HepG2 (cell line): ENCODE data around the gene KIAA1328. TPM values are rescaled to one million over a fixed set of nuclear protein-coding genes. Genes with fewer than 3 reads are reported as not detected.

ENCODE experiments used
- ATAC-seq: fragments of 200-7000 bp; cut with Tn5 transposase; 3 replicates; pipeline ENCODE4 v1.9.1; 2020; ENCODE audit warnings: mild to moderate bottlenecking, moderate library complexity
- BruUV-seq: library from RNA; stranded (reverse); fragments of 400-500 nt; replicated peaks from 2 replicates; lab custom pipeline; 2021; lab: Mats Ljungman, UMichigan
- CTCF ChIA-PET: fragments of 300-600 bp; formaldehyde crosslinking; extraction: SDS; loops from one replicate; lab custom pipeline; 2021; ENCODE audit warnings: low total read pairs, inconsistent platforms, low intra/inter-chr PET ratio; lab: Yijun Ruan, JAX
- POLR2A ChIA-PET: fragments of 350-600 bp; sonication (Branson Sonifier 250); formaldehyde crosslinking; loops from one replicate; lab custom pipeline; 2020; ENCODE audit warnings: antibody characterized with exemption, inconsistent platforms; lab: Yijun Ruan, JAX
- DNase-seq: peaks from one replicate; pipeline ENCODE4 v3.0.0-alpha.2; 2015; ENCODE audit warnings: low spot score
- FAIRE-seq: peaks from 3 replicates; lab custom pipeline; 2011; peaks lifted over from hg19 to GRCh38; lab: Jason Lieb, UNC
- H2AFZ ChIP-seq: one replicate; pipeline ENCODE4 v1.6.1; 2011; ENCODE audit warnings: low read length, inconsistent platforms
- H3K27ac ChIP-seq: fragments of 300-600 bp; 3 replicates; pipeline ENCODE4 v1.8.0; 2011; ENCODE audit warnings: mixed run types, mild to moderate bottlenecking, mixed read lengths, low read length, inconsistent platforms; ENCODE audit not compliant: insufficient read depth; ENCODE audit errors: extremely low read length
- H3K27me3 ChIP-seq, 2 experiments: fragments of 200-600 bp in 1 of 2; 2 replicates in 1 of 2; 3 replicates in 1 of 2; pipeline versions ENCODE4 v1.6.0 to v1.8.0; 2011; ENCODE audit warnings: low read length in 2 of 2, mild to moderate bottlenecking in 2 of 2, moderate library complexity in 2 of 2, inconsistent platforms in 1 of 2; ENCODE audit not compliant: insufficient read depth in 2 of 2, control insufficient read depth in 1 of 2
- H3K36me3 ChIP-seq, 2 experiments: fragments of 200-600 bp in 1 of 2; replicated peaks in 1 of 2; 2 replicates in 1 of 2; 3 replicates in 1 of 2; pipeline versions ENCODE4 v1.5.1 to v1.8.0; 2011; ENCODE audit warnings: low read length in 2 of 2, inconsistent platforms in 1 of 2; ENCODE audit not compliant: insufficient read depth in 2 of 2, control insufficient read depth in 1 of 2
- H3K4me1 ChIP-seq: 2 replicates; pipeline ENCODE4 v1.5.1; 2012; ENCODE audit warnings: low read length, inconsistent platforms; ENCODE audit not compliant: insufficient read depth
- H3K4me2 ChIP-seq: 2 replicates; pipeline ENCODE4 v1.6.0; 2011; ENCODE audit warnings: low read depth, low read length, inconsistent platforms
- H3K4me3 ChIP-seq, 3 experiments: fragments of 200-600 bp in 1 of 3; sonication (generic), shearing (Covaris generic) in 1 of 3; replicated peaks in 1 of 3; 2 replicates each; pipeline ENCODE4 v1.5.1; 2011 to 2016; ENCODE audit warnings: low read length in 3 of 3, inconsistent platforms in 2 of 3, low read depth in 2 of 3, mild to moderate bottlenecking in 2 of 3, control low read depth in 1 of 3, mixed read lengths in 1 of 3; ENCODE audit not compliant: insufficient read depth in 1 of 3
- H3K79me2 ChIP-seq: one replicate; pipeline ENCODE4 v1.6.1; 2011; ENCODE audit warnings: low read length, inconsistent platforms; ENCODE audit not compliant: insufficient read depth
- H3K9ac ChIP-seq: 2 replicates; pipeline ENCODE4 v1.6.0; 2011; ENCODE audit warnings: mild to moderate bottlenecking, low read depth, low read length, inconsistent platforms; ENCODE audit not compliant: insufficient read depth
- H3K9me3 ChIP-seq: 2 replicates; pipeline ENCODE4 v1.5.1; 2012; ENCODE audit warnings: mild to moderate bottlenecking, low read length
- H4K20me1 ChIP-seq: 2 replicates; pipeline ENCODE4 v1.6.0; 2011; ENCODE audit warnings: inconsistent platforms, mild to moderate bottlenecking, low read length, moderate library complexity; ENCODE audit not compliant: insufficient read depth
- AGO1 ChIP-seq: fragments of 200-400 bp; formaldehyde crosslinking; IDR thresholded peaks from 2 replicates; pipeline ENCODE4 v1.6.1; 2017; ENCODE audit warnings: mild to moderate bottlenecking, low read depth, low read length, moderate library complexity; ENCODE audit not compliant: poor library complexity, severe bottlenecking
- AKNA ChIP-seq: sonication (generic); formaldehyde crosslinking; IDR thresholded peaks from 2 replicates; pipeline ENCODE4 v1.4.0; 2020; ENCODE audit warnings: missing genetic modification reagents, borderline replicate concordance
- ARID5B ChIP-seq: IDR thresholded peaks from 2 replicates; pipeline ENCODE4 v1.4.0; 2020; ENCODE audit warnings: mild to moderate bottlenecking, missing genetic modification reagents
- EED ChIP-seq: sonication (generic); formaldehyde crosslinking; IDR thresholded peaks from 2 replicates; pipeline ENCODE4 v1.5.0; 2020; ENCODE audit warnings: mild to moderate bottlenecking, missing genetic modification reagents
- FOXO4 ChIP-seq: sonication (generic); formaldehyde crosslinking; conservative IDR thresholded peaks from 2 replicates; pipeline ENCODE4 v1.8.1; 2023; ENCODE audit warnings: missing genetic modification reagents
- HNRNPLL ChIP-seq: fragments of 200-400 bp; formaldehyde crosslinking; IDR thresholded peaks from 2 replicates; pipeline ENCODE4 v1.6.1; 2017; ENCODE audit warnings: mild to moderate bottlenecking, low read depth, low read length; ENCODE audit not compliant: poor library complexity, severe bottlenecking
- POLR2AphosphoS2 ChIP-seq: IDR thresholded peaks from 2 replicates; pipeline ENCODE4 v1.6.1; 2011; ENCODE audit warnings: low read depth, low read length, improper control_type of control experiment
- TBX3 ChIP-seq: fragments of 450-650 bp; IDR thresholded peaks from 2 replicates; pipeline ENCODE4 v1.6.1; 2017; ENCODE audit warnings: antibody characterized with exemption, mild to moderate bottlenecking, inconsistent platforms, borderline replicate concordance
- ZBTB26 ChIP-seq: IDR thresholded peaks from 2 replicates; pipeline ENCODE4 v1.6.1; 2016; ENCODE audit warnings: missing compliant biosample characterization, missing genetic modification reagents, borderline replicate concordance
- ZNF570 ChIP-seq: sonication (generic); formaldehyde crosslinking; IDR thresholded peaks from 2 replicates; pipeline ENCODE4 v1.4.0; 2020; ENCODE audit warnings: mild to moderate bottlenecking, missing genetic modification reagents, borderline replicate concordance
- ZNF670 ChIP-seq: sonication (generic); formaldehyde crosslinking; IDR thresholded peaks from 2 replicates; pipeline ENCODE4 v1.8.0; 2022; ENCODE audit warnings: mild to moderate bottlenecking, missing genetic modification reagents, borderline replicate concordance
- WGBS: methylation state at CpG from one replicate; pipeline ENCODE4 v1.1.6; 2017; ENCODE audit warnings: low lambda C conversion rate; 5-methylcytosine and 5-hydroxymethylcytosine counted together
- in situ Hi-C: cut with HindIII; loops from 2 replicates; pipeline ENCODE4 v1.10.0; 2017; ENCODE audit warnings: low pct_unique_long_range_greater_than_20kb; ENCODE audit not compliant: extremely low pct_ligation_motif_present
- intact Hi-C: fragments of 100-400 bp; cut with micrococcal nuclease; formaldehyde crosslinking; loops from one replicate; pipeline ENCODE4 v1.10.0; 2022; ENCODE audit not compliant: unreplicated experiment
- polyA plus RNA-seq, 8 experiments: library from polyadenylated mRNA; depleted of rRNA in 3 of 8; stranded (reverse) in 7 of 8; unstranded in 1 of 8; fragments of >200 nt; fragmentation: Illumina TruSeq in 4 of 8; extraction: Trizol in 4 of 8; gene quantifications; 2 replicates each; pipeline versions ENCODE4 v1.2.1 to v1.2.3, GENCODE V29; 2011 to 2016; ENCODE audit warnings: low read depth in 4 of 8, missing spikeins in 1 of 8, mixed read lengths in 1 of 8; ENCODE audit not compliant: insufficient read depth in 1 of 8
- total RNA-seq, 5 experiments: library from RNA; depleted of rRNA; stranded (reverse); fragments of >200 nt; fragmentation: Illumina TruSeq; extraction: Trizol; gene quantifications; 2 replicates each; pipeline ENCODE4 v1.2.3, GENCODE V29; 2016; ENCODE audit warnings: low read depth in 1 of 5

KIAA1328 gene
- total and polyA plus RNA-seq, 2 of the 13 experiments (the other 11 are each of a cell fraction or from before 2014, with no cell fraction given) = 4.1 to 6.0 TPM

DNA sequence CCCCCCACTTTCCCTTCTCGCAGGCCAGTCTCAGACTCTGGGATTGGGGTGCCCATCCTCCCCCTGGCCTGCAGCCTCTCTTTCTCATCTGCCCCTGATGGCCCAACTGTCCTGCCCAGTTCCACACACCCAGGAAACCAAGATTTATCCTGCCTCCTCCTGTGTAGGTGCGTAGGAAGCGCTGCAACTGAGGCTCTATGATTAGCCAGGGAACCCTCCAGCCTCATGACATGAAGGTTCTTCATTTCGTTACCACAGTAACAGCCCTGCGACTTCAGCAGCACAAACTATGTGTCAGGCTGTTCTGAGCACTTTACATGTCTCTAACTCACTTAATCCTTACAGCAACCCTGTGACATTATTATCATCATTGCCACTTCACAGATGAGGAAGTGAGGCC, 430.8 kb downstream of the KIAA1328 start:
- Histone ChIP-seq H4K20me1 (no peaks in the 10 kb centered on the region), H2AFZ (no peak overlapping the region), H3K27ac (no peak overlapping the region), H3K9ac (no peak overlapping the region)
- no peak for FAIRE-seq
- POLR2A ChIA-PET = no interaction called here
- in situ Hi-C loops = no loop called here
- TF ChIP-seq ZNF670 (CRISPR knock-in tag) (no peak), HNRNPLL (no peak), AKNA (no peak), POLR2AphosphoS2 (no peak), AGO1 (no peak), FOXO4 (CRISPR knock-in tag) (no peak), ARID5B (no peak), TBX3 (no peak), ZNF570 (CRISPR knock-in tag) (no peak), EED (CRISPR knock-in tag) (no peak), ZBTB26 (CRISPR knock-in tag) (no peak)
- TF ChIP-seq, all 625 proteins: peak for 0
- H3K9me3 ChIP-seq = no peaks in the 10 kb centered on the region
- ATAC-seq = no peak
- H3K27me3 ChIP-seq = peaks cover 1 to 49% of the 10 kb centered on the region in 2 experiments
- H3K4me1 ChIP-seq = no peaks in the 10 kb centered on the region
- DNase-seq = no peak
- H3K4me3 ChIP-seq = no peak overlapping the region
- no TSS peak for BruUV-seq
- WGBS = 0% methylated on average over 4 of the region's 5 CpGs
- CTCF ChIA-PET = no interaction called here
- no peaks in the 10 kb centered on the region for H3K79me2 ChIP-seq
- H3K4me2 ChIP-seq = no peak overlapping the region
- intact Hi-C loops = loop anchor here (5.0 kb wide), 1 partner anchor 317 kb away; no protein-coding TSS in a partner anchor
- no peaks in the 10 kb centered on the region for H3K36me3 ChIP-seq
